Gastroesophageal sphincter (tissue), 4 donors: ENCODE results near the gene FNDC10. TPM values are rescaled to one million over a fixed set of nuclear protein-coding genes. Genes with fewer than 3 reads are reported as not detected.

Source experiments
- ATAC-seq: fragments of 150-250 bp; one replicate; pipeline ENCODE4 v1.9.1; 2016; ENCODE audit warnings: mild to moderate bottlenecking, moderate library complexity
- H3K27ac ChIP-seq, 4 donors: fragments of 200-600 bp; sonication (generic) in 3 of 4; 1 replicate in 3 of 4; 2 replicates in 1 of 4; pipeline ENCODE4 v1.5.1; 2016 to 2019
- H3K27me3 ChIP-seq: fragments of 200-600 bp; sonication (generic); one replicate; pipeline ENCODE4 v1.5.1; 2019
- H3K36me3 ChIP-seq, 2 donors: fragments of 200-600 bp; sonication (generic); one replicate each; pipeline ENCODE4 v1.5.1; 2019; ENCODE audit warnings: control low read depth in 1 of 2
- H3K4me1 ChIP-seq, 3 donors: fragments of 200-600 bp; sonication (generic); 1 replicate in 2 of 3; 2 replicates in 1 of 3; pipeline ENCODE4 v1.5.1; 2016 to 2019; ENCODE audit warnings: control low read depth in 2 of 3
- H3K4me3 ChIP-seq, 2 donors: fragments of 200-600 bp; sonication (generic); one replicate each; pipeline ENCODE4 v1.5.1; 2019; ENCODE audit warnings: mild to moderate bottlenecking in 1 of 2, moderate library complexity in 1 of 2
- H3K9me3 ChIP-seq, 3 donors: fragments of 200-600 bp; sonication (generic); one replicate each; pipeline ENCODE4 v1.5.1; 2017 to 2019; ENCODE audit warnings: control low read depth in 2 of 3
- CTCF ChIP-seq, 4 experiments: fragments of 200-600 bp in 2 of 4; fragments of 450-650 bp in 2 of 4; sonication (generic) in 1 of 4; IDR thresholded peaks; one replicate each; pipeline ENCODE4 v1.5.1; 2017 to 2019; ENCODE audit warnings: antibody characterized with exemption in 4 of 4, mild to moderate bottlenecking in 2 of 4, moderate library complexity in 2 of 4
- EP300 ChIP-seq: sonication (generic); formaldehyde crosslinking; IDR thresholded peaks from one replicate; pipeline ENCODE4 v1.6.1; 2017; ENCODE audit warnings: antibody characterized with exemption, mild to moderate bottlenecking
- POLR2A ChIP-seq, 2 donors: fragments of 450-650 bp; IDR thresholded peaks; one replicate each; pipeline ENCODE4 v1.6.1; 2017; ENCODE audit warnings: antibody characterized with exemption in 2 of 2, mild to moderate bottlenecking in 2 of 2, moderate library complexity in 1 of 2
- POLR2AphosphoS5 ChIP-seq: sonication (generic); formaldehyde crosslinking; IDR thresholded peaks from one replicate; pipeline ENCODE4 v1.6.1; 2017; ENCODE audit warnings: antibody characterized with exemption
- WGBS, 2 donors: methylation state at CpG; one replicate each; pipeline ENCODE4 v1.1.5; 2018; ENCODE audit warnings: low coverage in 1 of 2; 5-methylcytosine and 5-hydroxymethylcytosine counted together
- total RNA-seq, 4 donors: library from RNA; depleted of rRNA; stranded (reverse); fragments of >200 nt; gene quantifications; one replicate each; pipeline ENCODE4 v1.1.0, GENCODE V29; 2016

FNDC10 gene
- total RNA-seq, 4 donors from 2014 or later = 0.54 TPM; not detected in 2

GRCh38 chr1:1553821-1554494 lies 46.0 kb downstream of the FNDC10 start:
- WGBS, 2 donors = 81 to 84% methylated on average over 9 to 14 of the region's 35 CpGs
- H3K36me3 ChIP-seq = peaks cover 0 to 7% of the 10 kb centered on the region in 2 donors
- no peak for TF ChIP-seq POLR2A (IDR thresholded peaks at IDR 0.05)
- no peak for TF ChIP-seq POLR2AphosphoS5
- TF ChIP-seq CTCF (IDR thresholded peaks at IDR 0.05) = no peak
- TF ChIP-seq EP300 = no peak
- H3K27ac ChIP-seq = peak overlapping the region in 2 of 4 donors; percentile 17 to 32
- peaks cover 0 to 27% (median 5%) of the 10 kb centered on the region in 3 donors for H3K4me1 ChIP-seq
- ATAC-seq = no peak
- H3K9me3 ChIP-seq = no peaks in the 10 kb centered on the region
- H3K4me3 ChIP-seq = no peak overlapping the region
- H3K27me3 ChIP-seq = no peaks in the 10 kb centered on the region

GRCh38 chr1:1552263-1552639 lies 47.7 kb downstream of the FNDC10 start:
- Histone ChIP-seq H3K27ac (no peak overlapping the region), H3K27me3 (no peaks in the 10 kb centered on the region), H3K4me1 (peaks cover 0 to 27% (median 5%) of the 10 kb centered on the region in 3 donors), H3K36me3 (peaks cover 0 to 7% of the 10 kb centered on the region in 2 donors), H3K9me3 (no peaks in the 10 kb centered on the region), H3K4me3 (no peak overlapping the region)
- 60% methylated on average over 1 of the region's 10 CpGs; no CpG with 5 or more reads in 1 of the 2 donors for WGBS, 2 donors
- no peak for TF ChIP-seq CTCF (IDR thresholded peaks at IDR 0.05)
- TF ChIP-seq POLR2A (IDR thresholded peaks at IDR 0.05) = no peak
- no peak for TF ChIP-seq POLR2AphosphoS5
- no peak for TF ChIP-seq EP300
- ATAC-seq = no peak

DNA sequence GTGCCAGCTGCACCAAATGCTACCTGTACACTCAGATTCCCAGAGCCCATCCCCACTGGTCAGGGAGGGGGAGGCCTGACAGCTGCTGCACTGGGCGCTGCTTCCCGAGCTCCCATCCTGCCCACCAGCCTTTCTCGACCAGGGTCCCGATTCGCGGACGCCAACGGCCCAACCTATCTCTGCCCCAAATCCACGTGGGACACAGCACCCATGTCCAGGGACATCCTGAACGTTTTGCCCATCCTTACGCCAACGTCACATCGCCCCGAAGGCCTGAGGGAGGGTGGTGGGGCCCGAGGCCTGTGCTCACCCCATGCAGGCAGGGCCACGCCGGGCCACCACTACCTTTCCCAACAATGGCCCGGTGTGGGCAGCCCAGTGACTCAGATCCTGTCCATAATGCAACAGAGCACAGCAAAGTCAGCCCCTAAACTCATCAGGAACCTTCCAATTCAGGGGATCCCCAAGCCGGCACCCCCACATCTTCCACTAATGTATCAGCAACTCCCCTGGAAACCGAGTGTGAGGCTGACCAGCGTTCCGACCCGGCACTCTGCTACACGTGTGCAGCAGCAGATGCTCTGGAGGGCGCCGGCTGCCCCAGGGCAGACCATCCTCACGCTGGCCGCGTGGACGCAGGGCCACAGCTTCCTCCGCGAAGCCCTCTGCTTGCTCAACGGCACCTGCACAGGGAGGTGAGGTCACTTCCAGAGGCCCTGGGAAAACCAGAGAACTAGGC lies 48.2 kb downstream of the FNDC10 start:
- ATAC-seq = no peak

DNA sequence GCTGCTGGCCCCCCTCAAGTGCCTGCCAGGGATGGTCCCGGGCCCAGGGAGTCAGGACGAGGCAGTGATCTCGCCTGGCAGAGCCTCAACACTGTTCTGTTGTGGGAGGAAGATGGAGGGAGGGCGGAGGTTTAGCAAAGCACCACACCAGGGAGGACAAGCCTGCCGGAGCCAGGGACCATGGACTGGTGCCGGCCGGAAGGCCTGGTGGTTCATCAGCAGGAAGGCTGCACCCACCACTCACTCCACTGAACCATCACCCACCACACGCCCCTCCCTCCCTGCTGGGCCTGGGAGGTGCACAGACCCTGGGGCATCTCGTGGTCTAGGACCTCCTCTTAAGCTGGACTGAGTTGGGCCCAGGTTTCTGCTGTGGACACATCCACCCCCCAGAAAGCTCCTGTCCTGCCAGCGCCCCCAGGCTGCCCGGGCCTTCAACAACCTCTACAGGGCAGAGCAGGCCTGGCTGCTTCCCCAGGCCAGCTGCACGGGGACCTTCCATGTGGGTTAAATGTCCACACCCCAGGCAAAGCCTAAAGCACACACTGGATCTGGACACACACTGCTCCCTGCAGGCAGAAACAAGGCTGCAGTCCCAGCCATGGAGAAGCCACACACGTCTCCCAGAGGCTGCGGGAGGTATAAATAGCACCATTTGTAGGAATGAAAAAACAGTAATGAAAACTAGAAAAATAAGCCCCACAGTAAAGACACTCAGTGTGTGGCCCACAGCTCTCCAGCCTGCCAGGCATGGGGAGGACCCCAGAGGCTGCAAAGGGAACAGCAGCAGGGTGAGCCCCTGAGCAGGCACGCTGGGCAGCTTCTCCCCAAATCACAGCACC lies 49.1 kb downstream of the FNDC10 start:
- peaks cover 0 to 14% of the 10 kb centered on the region in 2 donors for H3K36me3 ChIP-seq
- peak; percentile 30 for ATAC-seq
- peak in 1 of 4 experiments; percentile 14 for TF ChIP-seq CTCF (IDR thresholded peaks at IDR 0.05)
- no peak for TF ChIP-seq POLR2AphosphoS5
- H3K4me1 ChIP-seq = peaks cover 0 to 27% (median 5%) of the 10 kb centered on the region in 3 donors
- H3K27ac ChIP-seq = peak overlapping the region in 3 of 4 donors; percentile 16 to 48 (median 43)
- no peaks in the 10 kb centered on the region for H3K27me3 ChIP-seq
- whole genome bisulfite sequencing, 2 donors = 74% methylated on average over 3 of the region's 15 CpGs; no CpG with 5 or more reads in 1 of the 2 donors
- H3K4me3 ChIP-seq = no peak overlapping the region
- no peaks in the 10 kb centered on the region for H3K9me3 ChIP-seq

More for the DNA sequence above, 48.2 kb downstream of the FNDC10 start:
- no peaks in the 10 kb centered on the region for H3K27me3 ChIP-seq
- H3K9me3 ChIP-seq = no peaks in the 10 kb centered on the region
- no peak overlapping the region for H3K4me3 ChIP-seq
- peaks cover 0 to 7% of the 10 kb centered on the region in 2 donors for H3K36me3 ChIP-seq
- no peak overlapping the region for H3K27ac ChIP-seq
- TF ChIP-seq POLR2A (IDR thresholded peaks at IDR 0.05) = no peak
- TF ChIP-seq POLR2AphosphoS5 = no peak
- TF ChIP-seq EP300 = no peak
- no peak for TF ChIP-seq CTCF (IDR thresholded peaks at IDR 0.05)
- WGBS, 2 donors = 87% methylated on average over 6 of the region's 33 CpGs; no CpG with 5 or more reads in 1 of the 2 donors
- peaks cover 0 to 27% (median 5%) of the 10 kb centered on the region in 3 donors for H3K4me1 ChIP-seq
